ENCODE data around the gene TENM4.

- TF ChIP-seq POLR2A (IDR thresholded peaks at IDR 0.05) = no peak
- TF ChIP-seq, protein P1, sequence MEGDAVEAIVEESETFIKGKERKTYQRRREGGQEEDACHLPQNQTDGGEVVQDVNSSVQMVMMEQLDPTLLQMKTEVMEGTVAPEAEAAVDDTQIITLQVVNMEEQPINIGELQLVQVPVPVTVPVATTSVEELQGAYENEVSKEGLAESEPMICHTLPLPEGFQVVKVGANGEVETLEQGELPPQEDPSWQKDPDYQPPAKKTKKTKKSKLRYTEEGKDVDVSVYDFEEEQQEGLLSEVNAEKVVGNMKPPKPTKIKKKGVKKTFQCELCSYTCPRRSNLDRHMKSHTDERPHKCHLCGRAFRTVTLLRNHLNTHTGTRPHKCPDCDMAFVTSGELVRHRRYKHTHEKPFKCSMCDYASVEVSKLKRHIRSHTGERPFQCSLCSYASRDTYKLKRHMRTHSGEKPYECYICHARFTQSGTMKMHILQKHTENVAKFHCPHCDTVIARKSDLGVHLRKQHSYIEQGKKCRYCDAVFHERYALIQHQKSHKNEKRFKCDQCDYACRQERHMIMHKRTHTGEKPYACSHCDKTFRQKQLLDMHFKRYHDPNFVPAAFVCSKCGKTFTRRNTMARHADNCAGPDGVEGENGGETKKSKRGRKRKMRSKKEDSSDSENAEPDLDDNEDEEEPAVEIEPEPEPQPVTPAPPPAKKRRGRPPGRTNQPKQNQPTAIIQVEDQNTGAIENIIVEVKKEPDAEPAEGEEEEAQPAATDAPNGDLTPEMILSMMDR (IDR thresholded peaks at IDR 0.05) = no peak
Measured at GRCh38 chr11:79393362-79394043, 47.3 kb downstream of the TENM4 start.

Measured in uterus (tissue), 2 donors.